ENCODE measurements around the gene FAM3D. TPM values are rescaled to one million over a fixed set of nuclear protein-coding genes. Genes with fewer than 3 reads are reported as not detected.

Gene FAM3D
- total RNA-seq, 6 experiments from 2014 or later = not detected

DNA sequence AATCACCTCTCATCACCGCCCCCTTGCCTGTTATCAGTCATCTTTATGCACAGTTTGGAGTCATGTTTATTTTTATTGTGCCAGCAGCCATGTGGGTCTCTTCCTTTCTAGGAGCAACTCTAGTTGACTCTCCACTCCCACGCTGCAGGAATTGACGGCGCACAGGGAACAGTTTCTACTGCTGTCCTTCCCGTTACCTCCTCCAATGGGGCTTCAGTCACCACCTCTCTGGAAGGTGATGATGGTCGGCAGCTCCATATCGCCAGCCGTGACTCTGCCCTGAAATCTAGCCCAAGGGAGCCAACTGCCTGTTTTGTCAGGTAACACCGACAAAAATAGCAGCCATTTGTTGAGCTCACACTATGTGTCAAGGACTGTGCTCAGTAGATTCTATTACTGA lies 53.7 kb downstream of the FAM3D start:
- Histone ChIP-seq H3K9me3 (no peaks in the 10 kb centered on the region), H3K27me3 (no peaks in the 10 kb centered on the region), H3K4me3 (no peak overlapping the region), H3K36me3 (no peaks in the 10 kb centered on the region), H3K27ac (no peak overlapping the region), H3K4me1 (peaks cover 0 to 5% (median 0%) of the 10 kb centered on the region in 4 donors)
- WGBS (ENCODE audit: insufficient coverage, low coverage, low lambda C conversion rate, missing lambda C conversion rate) = 77% methylated on average over 9 of the region's 9 CpGs
- DNase-seq (no peak), ATAC-seq (no peak)
- TF ChIP-seq, protein P1, sequence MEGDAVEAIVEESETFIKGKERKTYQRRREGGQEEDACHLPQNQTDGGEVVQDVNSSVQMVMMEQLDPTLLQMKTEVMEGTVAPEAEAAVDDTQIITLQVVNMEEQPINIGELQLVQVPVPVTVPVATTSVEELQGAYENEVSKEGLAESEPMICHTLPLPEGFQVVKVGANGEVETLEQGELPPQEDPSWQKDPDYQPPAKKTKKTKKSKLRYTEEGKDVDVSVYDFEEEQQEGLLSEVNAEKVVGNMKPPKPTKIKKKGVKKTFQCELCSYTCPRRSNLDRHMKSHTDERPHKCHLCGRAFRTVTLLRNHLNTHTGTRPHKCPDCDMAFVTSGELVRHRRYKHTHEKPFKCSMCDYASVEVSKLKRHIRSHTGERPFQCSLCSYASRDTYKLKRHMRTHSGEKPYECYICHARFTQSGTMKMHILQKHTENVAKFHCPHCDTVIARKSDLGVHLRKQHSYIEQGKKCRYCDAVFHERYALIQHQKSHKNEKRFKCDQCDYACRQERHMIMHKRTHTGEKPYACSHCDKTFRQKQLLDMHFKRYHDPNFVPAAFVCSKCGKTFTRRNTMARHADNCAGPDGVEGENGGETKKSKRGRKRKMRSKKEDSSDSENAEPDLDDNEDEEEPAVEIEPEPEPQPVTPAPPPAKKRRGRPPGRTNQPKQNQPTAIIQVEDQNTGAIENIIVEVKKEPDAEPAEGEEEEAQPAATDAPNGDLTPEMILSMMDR (IDR thresholded peaks at IDR 0.05) = no peak
- TF ChIP-seq POLR2A (IDR thresholded peaks at IDR 0.05) = no peak
- intact Hi-C loops (cut with DNase I) = no loop called here

DNA sequence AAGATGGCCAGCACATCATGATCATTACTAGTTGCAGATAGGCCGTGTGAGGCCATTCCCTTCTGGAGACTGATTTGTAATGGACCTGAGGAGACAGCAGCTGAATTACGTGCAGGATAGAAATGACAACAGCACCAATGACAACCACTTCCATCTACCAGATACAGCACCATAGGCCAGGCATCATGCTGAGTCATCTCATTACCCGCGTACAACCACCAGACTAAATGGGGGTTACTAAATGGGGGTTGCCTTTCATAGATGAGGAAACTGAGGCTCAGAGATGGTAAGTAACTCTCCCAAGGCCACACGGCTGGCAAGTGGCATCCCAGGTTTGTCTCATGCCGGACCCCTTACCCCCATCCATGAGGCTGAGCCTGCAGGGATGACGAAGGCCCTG lies 56.6 kb downstream of the FAM3D start:
- TF ChIP-seq, protein P1 (IDR thresholded peaks at IDR 0.05) = no peak
- no peak for TF ChIP-seq POLR2A (IDR thresholded peaks at IDR 0.05)
- DNase-seq (no peak), ATAC-seq (no peak)
- Histone ChIP-seq H3K4me1 (peaks cover 0 to 8% (median 0%) of the 10 kb centered on the region in 4 donors), H3K27me3 (no peaks in the 10 kb centered on the region), H3K4me3 (no peak overlapping the region), H3K36me3 (no peaks in the 10 kb centered on the region), H3K27ac (no peak overlapping the region), H3K9me3 (no peaks in the 10 kb centered on the region)
- WGBS (ENCODE audit: insufficient coverage, low coverage, low lambda C conversion rate, missing lambda C conversion rate) = 100% methylated on average over 1 of the region's 7 CpGs
- intact Hi-C loops (cut with DNase I) = no loop called here

DNA sequence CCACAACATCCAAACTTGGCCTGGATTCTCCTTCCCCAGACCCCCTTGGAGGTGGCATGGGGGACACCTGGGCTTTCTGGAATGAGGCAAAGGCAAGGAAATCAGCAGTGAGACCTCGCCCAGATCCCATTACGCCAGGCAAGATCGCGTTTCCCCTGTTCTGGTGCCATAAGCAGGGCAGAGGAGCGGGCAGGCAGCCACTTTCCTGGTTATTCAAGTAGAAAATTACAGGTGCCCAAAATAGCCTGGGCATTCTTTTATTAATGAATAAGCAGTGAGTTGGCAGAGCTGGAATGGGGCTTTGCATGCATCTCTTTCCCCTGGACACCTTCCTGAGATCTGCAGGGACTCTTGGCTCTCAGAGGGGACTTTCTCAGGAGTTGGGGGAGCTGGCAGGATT lies 57.9 kb downstream of the FAM3D start:
- TF ChIP-seq, protein P1 (IDR thresholded peaks at IDR 0.05) = no peak
- TF ChIP-seq POLR2A (IDR thresholded peaks at IDR 0.05) = no peak

DNA sequence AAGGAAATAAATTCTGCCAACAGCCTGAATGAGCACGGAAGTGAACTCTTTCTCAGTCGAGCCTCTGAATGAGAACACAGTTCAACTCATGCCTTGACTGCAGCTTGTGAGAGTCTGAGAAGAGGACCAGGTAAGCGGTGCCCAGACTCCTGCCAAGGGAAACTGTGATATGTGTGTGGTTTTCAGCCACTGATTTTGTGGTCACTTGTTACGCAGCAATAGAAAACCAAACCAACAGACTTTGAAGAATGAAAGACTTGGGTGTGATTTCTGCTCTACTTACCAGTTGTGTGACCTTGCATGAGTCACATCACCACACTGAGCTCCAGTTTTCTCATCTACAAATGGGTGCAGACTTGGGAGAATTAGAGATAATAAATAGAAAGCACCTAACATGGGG lies 58.8 kb downstream of the FAM3D start:
- DNase-seq = no peak
- TF ChIP-seq, protein P1 (IDR thresholded peaks at IDR 0.05) = no peak
- TF ChIP-seq POLR2A (IDR thresholded peaks at IDR 0.05) = no peak
- WGBS (ENCODE audit: insufficient coverage, low coverage, low lambda C conversion rate, missing lambda C conversion rate) = 60% methylated on average over 2 of the region's 4 CpGs
- intact Hi-C loops (cut with DNase I) = no loop called here
- Histone ChIP-seq H3K9me3 (no peaks in the 10 kb centered on the region), H3K4me1 (peaks cover 0 to 3% (median 0%) of the 10 kb centered on the region in 4 donors), H3K36me3 (no peaks in the 10 kb centered on the region), H3K27ac (no peak overlapping the region), H3K4me3 (no peak overlapping the region), H3K27me3 (no peaks in the 10 kb centered on the region)
- ATAC-seq = no peak

More for the DNA sequence above, 57.9 kb downstream of the FAM3D start:
- H3K36me3 ChIP-seq = no peaks in the 10 kb centered on the region
- H3K27ac ChIP-seq = no peak overlapping the region
- H3K27me3 ChIP-seq = no peaks in the 10 kb centered on the region
- H3K4me1 ChIP-seq = peaks cover 0 to 7% (median 0%) of the 10 kb centered on the region in 4 donors
- no peaks in the 10 kb centered on the region for H3K9me3 ChIP-seq
- H3K4me3 ChIP-seq = no peak overlapping the region
- DNase-seq (no peak), ATAC-seq (peak in 1 of 4 donors; percentile 37)
- intact Hi-C loops (cut with DNase I) = no loop called here
- 79% methylated on average over 5 of the region's 5 CpGs for WGBS (ENCODE audit: insufficient coverage, low coverage, low lambda C conversion rate, missing lambda C conversion rate)

DNA sequence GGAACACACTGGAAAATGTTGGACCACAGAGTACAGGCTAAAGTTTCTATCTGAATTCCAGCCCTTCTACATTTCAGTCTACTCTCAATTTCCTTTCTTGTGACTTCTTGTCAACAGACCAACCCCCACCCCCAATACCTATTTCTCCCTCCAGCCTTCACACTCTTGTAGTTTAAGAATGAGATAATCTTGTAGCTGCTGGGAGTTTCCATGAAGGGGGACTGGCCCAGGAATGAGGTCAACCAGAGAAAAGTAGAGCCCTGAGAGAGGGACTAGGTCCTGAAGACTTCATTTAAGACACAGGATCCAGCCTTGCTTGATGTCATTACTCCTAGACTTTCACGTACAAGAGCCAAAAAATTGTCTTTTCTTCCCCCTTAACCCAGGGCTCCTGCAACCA lies 59.9 kb downstream of the FAM3D start:
- no peaks in the 10 kb centered on the region for H3K27me3 ChIP-seq
- WGBS (ENCODE audit: insufficient coverage, low coverage, low lambda C conversion rate, missing lambda C conversion rate) = 100% methylated on average over 1 of the region's 1 CpG
- no peak for ATAC-seq
- H3K9me3 ChIP-seq = no peaks in the 10 kb centered on the region
- intact Hi-C loops (cut with DNase I) = no loop called here
- H3K27ac ChIP-seq = no peak overlapping the region
- no peak for DNase-seq
- H3K36me3 ChIP-seq = no peaks in the 10 kb centered on the region
- no peak for TF ChIP-seq POLR2A (IDR thresholded peaks at IDR 0.05)
- TF ChIP-seq, protein P1 (IDR thresholded peaks at IDR 0.05) = no peak
- peaks cover 0 to 3% (median 0%) of the 10 kb centered on the region in 4 donors for H3K4me1 ChIP-seq
- H3K4me3 ChIP-seq = no peak overlapping the region
